Measurements from ENCODE around the gene POLR1A.

The POLR1A gene

GRCh38 chr2:85972355-85972754 lies 133.3 kb downstream of the POLR1A start:
- Histone ChIP-seq H2AFZ (ENCODE audit: low read depth, low read length) (no peak overlapping the region), H3K27me3 (ENCODE audit: insufficient read depth, low read length, poor library complexity) (no peaks in the 10 kb centered on the region), H3K27ac (ENCODE audit: low read length) (no peak overlapping the region), H3K9ac (ENCODE audit: low read depth, low read length) (no peak overlapping the region), H3K4me3 (ENCODE audit: low read depth in 1 of 2, low read length in 2 of 2) (no peak overlapping the region), H3K79me2 (ENCODE audit: insufficient read depth, low read length) (no peaks in the 10 kb centered on the region), H3K4me2 (ENCODE audit: insufficient read depth, low read length) (no peak overlapping the region), H3K9me3 (ENCODE audit: insufficient read depth, low read length, severe bottlenecking) (no peaks in the 10 kb centered on the region), H4K20me1 (ENCODE audit: insufficient read depth, low read length) (no peaks in the 10 kb centered on the region), H3K36me3 (ENCODE audit: insufficient read depth, low read length) (no peaks in the 10 kb centered on the region), H3K4me1 (ENCODE audit: insufficient read depth, low read length) (no peaks in the 10 kb centered on the region)
- TF ChIP-seq EZH2 (IDR thresholded peaks at IDR 0.05; ENCODE audit: borderline replicate concordance, low read depth, low read length, severe bottlenecking) (no peak), CTCF (IDR thresholded peaks at IDR 0.05; ENCODE audit: borderline replicate concordance, extremely low read depth, low read length, poor library complexity, severe bottlenecking) (no peak)
- ATAC-seq (ENCODE audit: insufficient read depth, low read depth), result no peak
- no peak for DNase-seq

GRCh38 chr2:85971366-85971765 lies 134.3 kb downstream of the POLR1A start:
- Histone ChIP-seq H3K4me1 (ENCODE audit: insufficient read depth, low read length) (no peaks in the 10 kb centered on the region), H3K9me3 (ENCODE audit: insufficient read depth, low read length, severe bottlenecking) (no peaks in the 10 kb centered on the region), H3K79me2 (ENCODE audit: insufficient read depth, low read length) (no peaks in the 10 kb centered on the region), H3K27me3 (ENCODE audit: insufficient read depth, low read length, poor library complexity) (no peaks in the 10 kb centered on the region), H3K27ac (ENCODE audit: low read length) (no peak overlapping the region), H4K20me1 (ENCODE audit: insufficient read depth, low read length) (no peaks in the 10 kb centered on the region), H3K9ac (ENCODE audit: low read depth, low read length) (no peak overlapping the region), H3K36me3 (ENCODE audit: insufficient read depth, low read length) (no peaks in the 10 kb centered on the region), H2AFZ (ENCODE audit: low read depth, low read length) (no peak overlapping the region), H3K4me2 (ENCODE audit: insufficient read depth, low read length) (no peak overlapping the region), H3K4me3 (ENCODE audit: low read depth in 1 of 2, low read length in 2 of 2) (no peak overlapping the region)
- no peak for TF ChIP-seq EZH2 (IDR thresholded peaks at IDR 0.05; ENCODE audit: borderline replicate concordance, low read depth, low read length, severe bottlenecking)
- no peak for DNase-seq
- ATAC-seq (ENCODE audit: insufficient read depth, low read depth), result no peak

Data from DND-41 (cell line).